ENCODE results near the gene PIWIL1.

PIWIL1 gene

GRCh38 chr12:130374083-130374482 lies 36.4 kb downstream of the PIWIL1 start:
- no peak for DNase-seq (ENCODE audit: low read depth in 2 of 2)

- DNase-seq (ENCODE audit: low read depth in 2 of 2): no peak
These were observed 37.9 kb downstream of the PIWIL1 start for GRCh38 chr12:130375296-130376287.

- no peak for DNase-seq (ENCODE audit: low read depth in 2 of 2)
These were observed 45.1 kb downstream of the PIWIL1 start for GRCh38 chr12:130382818-130383217.

- no peak for DNase-seq (ENCODE audit: low read depth in 2 of 2)
These were observed 46.5 kb downstream of the PIWIL1 start for GRCh38 chr12:130384234-130384633.

GRCh38 chr12:130385193-130385592 lies 47.5 kb downstream of the PIWIL1 start:
- DNase-seq (ENCODE audit: low read depth in 2 of 2): no peak

- DNase-seq (ENCODE audit: low read depth in 2 of 2): no peak
These were observed 53.5 kb downstream of the PIWIL1 start for GRCh38 chr12:130391186-130391585.

- DNase-seq (ENCODE audit: low read depth in 2 of 2): no peak
These were observed 57.2 kb downstream of the PIWIL1 start for GRCh38 chr12:130394906-130395305.

GRCh38 chr12:130396667-130397066 lies 59.0 kb downstream of the PIWIL1 start:
- DNase-seq (ENCODE audit: low read depth in 2 of 2): no peak

GRCh38 chr12:130398100-130398848 lies 60.6 kb downstream of the PIWIL1 start:
- no peak for DNase-seq (ENCODE audit: low read depth in 2 of 2)

- no peak for DNase-seq (ENCODE audit: low read depth in 2 of 2)
These were observed 64.0 kb downstream of the PIWIL1 start for GRCh38 chr12:130401703-130402102.

- DNase-seq (ENCODE audit: low read depth in 2 of 2): no peak
These were observed 67.6 kb downstream of the PIWIL1 start for GRCh38 chr12:130405332-130405731.

GRCh38 chr12:130412384-130412783 lies 74.7 kb downstream of the PIWIL1 start:
- no peak for DNase-seq (ENCODE audit: low read depth in 2 of 2)

- DNase-seq (ENCODE audit: low read depth in 2 of 2): no peak
These were observed 76.2 kb downstream of the PIWIL1 start for GRCh38 chr12:130413909-130414308.

- no peak for DNase-seq (ENCODE audit: low read depth in 2 of 2)
These were observed 76.7 kb downstream of the PIWIL1 start for GRCh38 chr12:130414381-130414780.

GRCh38 chr12:130418251-130418650 lies 80.6 kb downstream of the PIWIL1 start:
- no peak for DNase-seq (ENCODE audit: low read depth in 2 of 2)

- DNase-seq (ENCODE audit: low read depth in 2 of 2): no peak
These were observed 81.4 kb downstream of the PIWIL1 start for GRCh38 chr12:130419116-130419515.

- DNase-seq (ENCODE audit: low read depth in 2 of 2): no peak
These were observed 82.4 kb downstream of the PIWIL1 start for GRCh38 chr12:130420071-130420470.

- DNase-seq (ENCODE audit: low read depth in 2 of 2): no peak
These were observed 84.2 kb downstream of the PIWIL1 start for GRCh38 chr12:130421896-130422295.

All from stimulated activated CD8-positive, alpha-beta memory T cell treated with anti-CD3 and anti-CD28 coated beads, Interleukin-15, amount 100 ng/mL, for 4 hours (primary cell).